HG02678 (cell line): Measurements from ENCODE around the gene LMO7.
"Not testable (repeated sequence)": the region's sequence is repeated elsewhere in the genome, so short reads cannot be mapped to it uniquely, and the experiment has no call there.

Experiments used
- ATAC-seq: cut with Tn5 transposase; IDR thresholded peaks from one replicate; pipeline ENCODE4 v1.9.1; 2021; ENCODE audit warnings: mild to moderate bottlenecking, moderate library complexity; ENCODE audit not compliant: unreplicated experiment

Gene LMO7

GRCh38 chr13:75645141-75645540, 9.0 kb downstream of the LMO7 start:
- no peak for ATAC-seq

DNA sequence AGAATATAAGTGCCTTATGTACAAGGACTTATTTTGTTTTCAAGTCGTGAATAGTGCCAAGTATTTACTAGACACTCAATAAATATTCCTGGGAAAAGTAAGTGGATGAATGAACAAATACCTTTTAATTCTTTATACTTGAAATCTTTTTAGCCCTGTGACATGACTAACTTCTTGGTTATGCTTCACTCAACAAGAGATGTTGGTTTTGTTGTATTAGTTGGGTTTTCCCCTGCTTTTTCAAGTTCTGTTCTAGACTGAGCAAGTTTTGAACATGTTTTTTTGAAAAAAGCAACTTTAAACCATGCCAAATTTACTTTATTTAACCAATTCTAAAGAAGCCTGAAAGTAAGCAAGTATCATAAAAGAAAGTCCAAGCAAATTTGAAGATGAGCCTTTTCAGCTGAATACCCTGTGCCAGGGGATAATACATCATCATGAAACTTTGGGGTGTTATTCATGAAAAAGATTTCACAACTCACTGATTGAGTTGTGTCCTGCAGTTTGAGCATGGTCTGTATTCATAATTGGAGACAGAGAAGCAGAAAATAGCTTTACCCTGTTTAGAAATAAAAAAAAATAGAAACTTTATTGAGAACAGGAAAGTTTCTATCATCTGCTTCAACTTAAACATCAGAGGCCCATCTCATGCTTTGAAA, 11.1 kb downstream of the LMO7 start:
- peak; percentile 85 for ATAC-seq

DNA sequence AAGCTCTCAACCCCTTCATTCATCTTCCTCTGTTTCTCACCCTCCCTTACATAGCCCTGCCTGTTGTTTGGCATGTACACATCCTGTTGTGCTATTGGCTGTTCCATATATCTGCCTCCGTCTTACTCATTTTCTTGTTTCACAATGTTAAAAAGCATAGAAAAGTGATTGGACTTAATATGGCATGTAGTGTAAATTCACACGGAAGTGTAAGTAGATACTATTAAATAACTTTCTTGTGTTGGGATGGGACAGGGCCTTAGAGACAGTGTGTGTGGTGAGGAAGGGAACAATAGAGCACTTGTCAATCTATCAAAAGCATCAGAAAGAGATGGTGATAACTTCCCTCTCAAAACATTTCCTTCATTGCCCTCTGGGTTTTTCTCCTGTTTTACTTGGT, 12.3 kb downstream of the LMO7 start:
- no peak for ATAC-seq

DNA sequence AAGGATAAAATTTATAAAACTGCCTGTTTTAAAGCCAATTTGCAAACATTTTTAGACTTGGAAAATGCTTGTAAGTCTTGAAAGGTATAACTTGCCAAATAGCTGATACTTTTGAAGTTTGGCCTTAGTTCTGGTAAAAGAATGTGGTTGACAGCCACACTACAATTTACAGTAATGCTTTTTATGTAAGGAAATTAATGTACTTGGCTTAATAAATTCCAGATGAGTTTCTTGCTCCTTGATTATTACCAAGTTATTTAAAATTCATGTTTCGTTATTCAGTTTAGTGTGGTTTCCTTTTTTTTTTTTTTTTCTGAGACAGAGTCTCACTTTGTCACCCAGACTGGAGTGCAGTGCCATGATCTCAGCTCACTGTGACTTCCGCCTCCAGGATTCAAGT, 14.9 kb downstream of the LMO7 start:
- no peak for ATAC-seq

DNA sequence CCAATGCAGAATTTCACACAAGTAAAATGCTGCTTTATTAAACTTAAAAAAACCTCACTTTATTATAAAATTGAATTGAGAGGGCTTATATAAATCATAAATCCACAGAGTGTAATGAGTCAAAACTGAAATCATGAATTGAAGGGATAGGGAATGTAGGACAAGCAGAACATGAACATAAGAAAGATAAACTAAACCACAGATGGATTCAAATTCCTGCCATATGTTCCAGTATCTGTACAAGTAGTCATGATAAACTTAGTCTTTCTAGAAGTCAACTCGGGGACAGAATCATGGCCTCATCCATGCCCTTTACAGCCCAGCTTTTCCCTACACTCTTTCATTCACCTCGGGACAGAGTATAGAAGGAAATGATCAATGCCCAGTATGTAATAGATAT, 16.6 kb downstream of the LMO7 start:
- no peak for ATAC-seq

DNA sequence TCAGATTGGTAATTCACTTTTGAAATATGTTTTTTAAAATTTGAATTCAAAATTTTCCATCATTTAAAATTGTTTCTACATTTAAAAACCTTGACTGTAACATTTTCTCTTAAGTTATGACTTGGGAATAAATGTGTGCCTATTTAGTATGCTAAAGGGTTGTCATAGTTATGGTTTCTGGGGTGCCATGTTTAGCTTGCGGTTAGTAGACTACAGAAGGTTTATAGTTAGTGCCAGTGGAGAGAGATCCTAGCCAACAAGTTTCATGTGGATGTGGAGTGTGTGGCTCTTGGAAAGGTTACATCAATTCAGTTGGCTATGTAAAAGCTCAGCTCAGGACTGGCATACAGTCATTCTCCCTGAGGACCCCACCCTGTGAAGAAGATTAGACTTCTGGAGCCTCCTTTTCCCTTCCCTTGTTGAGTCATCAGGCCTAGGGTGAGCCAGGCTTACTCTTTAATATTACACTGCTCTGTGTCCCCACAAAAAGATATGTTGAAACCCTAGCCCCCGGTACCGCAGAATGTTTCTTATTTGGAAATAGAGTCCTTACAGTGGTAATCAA, 20.4 kb downstream of the LMO7 start:
- no peak for ATAC-seq

- no peak for ATAC-seq
Measured at GRCh38 chr13:75657111-75657510, 21.0 kb downstream of the LMO7 start.

- no peak for ATAC-seq
Measured at GRCh38 chr13:75660694-75661093, 24.6 kb downstream of the LMO7 start.

DNA sequence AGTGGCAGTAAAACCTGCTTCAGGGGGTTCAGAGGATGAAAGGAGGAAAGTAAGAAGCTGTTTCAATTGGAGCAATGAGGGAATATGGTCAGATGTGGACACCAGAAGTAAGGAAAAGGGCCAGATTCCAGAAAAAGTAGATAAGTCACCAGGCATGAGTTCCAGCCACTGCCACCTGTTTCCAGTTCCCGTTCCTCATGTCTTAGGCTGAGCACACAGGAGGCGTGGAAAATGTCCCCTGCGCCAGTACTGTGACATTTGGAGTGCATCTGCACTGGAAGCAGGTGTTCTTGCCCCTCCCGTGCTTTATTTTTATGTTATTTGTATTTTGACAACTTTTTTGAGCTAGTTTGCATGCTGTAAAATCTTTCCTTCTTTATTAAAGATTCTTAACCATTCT, 25.3 kb downstream of the LMO7 start:
- ATAC-seq: no peak

DNA sequence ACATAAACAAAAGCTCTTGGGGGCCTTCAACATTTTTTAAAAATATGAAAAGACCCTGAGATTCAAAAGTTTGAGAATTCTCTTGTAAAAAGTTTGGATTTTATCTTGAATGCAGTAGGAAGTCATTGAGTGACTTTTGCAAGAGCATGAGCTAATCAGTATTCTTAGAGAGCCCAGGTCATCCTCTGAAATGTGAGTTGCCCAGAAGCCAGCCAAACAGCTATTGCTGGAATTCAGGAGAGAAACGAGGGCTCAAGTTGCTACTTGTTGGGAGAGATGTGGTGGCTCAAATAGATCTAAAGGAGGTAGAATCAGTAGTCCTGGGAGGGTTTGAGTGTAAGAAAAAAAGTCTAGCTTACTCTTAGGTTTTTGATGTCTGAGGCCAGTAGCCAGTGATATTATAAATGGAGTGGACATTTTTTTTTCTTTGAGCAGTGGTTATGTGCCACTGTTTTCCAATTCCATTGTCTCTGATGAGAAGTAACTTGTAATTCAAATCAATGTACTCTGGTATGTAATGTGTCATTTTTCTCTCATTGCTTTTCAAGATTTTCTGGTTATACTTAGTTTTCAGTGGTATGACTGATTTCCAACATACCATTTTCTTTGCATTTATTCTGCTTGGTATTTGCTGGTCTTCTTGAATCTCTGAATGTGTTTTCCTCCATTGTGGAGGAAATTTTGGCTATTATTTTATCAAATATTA, 30.7 kb downstream of the LMO7 start:
- no peak for ATAC-seq

DNA sequence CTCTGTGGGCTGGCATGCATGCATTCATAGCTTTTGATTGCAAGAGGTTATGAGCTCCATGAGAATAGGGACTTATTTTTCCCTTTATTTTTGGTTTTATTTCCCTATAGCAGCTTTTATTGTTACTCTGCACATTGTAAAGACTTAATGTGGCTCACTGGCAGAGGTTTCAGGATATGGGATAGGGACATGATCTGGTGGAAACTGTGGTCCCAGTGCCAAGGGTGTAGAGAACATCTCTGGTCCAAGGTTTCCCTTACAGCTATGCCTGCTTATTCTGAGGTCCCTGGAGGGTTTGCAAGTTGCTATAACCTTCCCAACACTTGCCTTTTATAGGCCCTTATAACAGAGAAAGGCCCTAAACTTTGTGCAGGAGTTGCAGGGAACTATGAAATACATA, 33.6 kb downstream of the LMO7 start:
- ATAC-seq: no peak

GRCh38 chr13:75670496-75670895, 34.4 kb downstream of the LMO7 start:
- no peak for ATAC-seq

DNA sequence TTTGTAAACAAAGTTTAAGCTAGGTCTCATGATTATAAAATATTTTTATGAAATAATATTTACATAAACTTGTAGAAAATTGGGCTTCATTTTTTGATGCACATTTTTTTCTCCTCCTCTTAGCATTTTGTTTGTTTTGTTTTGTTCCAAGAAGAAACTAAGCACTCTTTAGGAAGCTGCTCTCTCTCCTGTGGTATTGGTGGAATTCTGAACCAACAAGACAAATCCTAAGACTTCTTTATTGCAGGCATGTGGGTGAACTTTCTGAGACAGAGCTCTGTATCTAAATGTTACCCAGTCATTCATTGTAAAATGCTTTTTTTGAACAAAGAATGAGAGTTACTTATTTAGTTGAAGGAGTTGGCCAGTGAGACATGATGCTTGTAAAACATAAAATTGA, 39.3 kb downstream of the LMO7 start:
- no peak for ATAC-seq

DNA sequence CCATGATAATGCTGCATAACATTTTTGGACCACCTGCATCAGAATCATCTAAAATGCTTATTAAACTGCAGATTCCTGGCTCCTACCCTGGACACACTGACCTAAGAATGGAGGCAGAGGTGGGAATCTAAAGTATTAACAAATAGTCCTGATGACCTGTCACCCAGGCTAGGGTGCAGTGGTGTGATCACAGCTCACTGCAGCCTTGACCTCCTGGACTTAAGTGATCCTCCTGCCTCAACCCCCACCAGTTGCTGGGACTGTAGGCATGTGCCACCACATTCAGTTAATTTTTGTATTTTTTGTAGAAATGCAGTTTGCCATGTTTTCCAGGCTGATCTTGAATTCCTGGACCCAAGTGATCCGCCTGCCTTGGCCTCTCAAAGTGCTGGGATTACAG, 43.3 kb downstream of the LMO7 start:
- ATAC-seq: no peak

GRCh38 chr13:75680251-75680650, 44.1 kb downstream of the LMO7 start:
- ATAC-seq: not testable (repeated sequence)

DNA sequence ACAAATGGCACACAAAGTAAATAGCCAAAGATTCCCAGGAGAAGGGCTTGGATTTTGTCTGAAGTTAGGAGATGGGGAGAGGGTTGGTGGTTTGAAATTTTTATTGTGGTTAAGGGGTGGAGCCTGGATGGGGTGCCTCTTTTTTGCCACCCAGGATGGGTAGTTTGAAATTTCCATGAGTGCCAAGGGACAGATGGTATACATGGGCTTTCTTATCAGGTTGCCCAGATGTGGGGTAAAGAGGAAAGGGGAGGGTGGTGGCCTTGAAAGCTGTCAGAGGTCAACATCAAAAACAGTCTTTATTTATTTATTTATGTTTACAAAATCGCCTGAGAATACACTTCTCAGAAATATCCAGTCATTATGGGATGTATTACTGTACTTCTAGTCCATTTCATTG, 46.2 kb downstream of the LMO7 start:
- ATAC-seq: no peak

DNA sequence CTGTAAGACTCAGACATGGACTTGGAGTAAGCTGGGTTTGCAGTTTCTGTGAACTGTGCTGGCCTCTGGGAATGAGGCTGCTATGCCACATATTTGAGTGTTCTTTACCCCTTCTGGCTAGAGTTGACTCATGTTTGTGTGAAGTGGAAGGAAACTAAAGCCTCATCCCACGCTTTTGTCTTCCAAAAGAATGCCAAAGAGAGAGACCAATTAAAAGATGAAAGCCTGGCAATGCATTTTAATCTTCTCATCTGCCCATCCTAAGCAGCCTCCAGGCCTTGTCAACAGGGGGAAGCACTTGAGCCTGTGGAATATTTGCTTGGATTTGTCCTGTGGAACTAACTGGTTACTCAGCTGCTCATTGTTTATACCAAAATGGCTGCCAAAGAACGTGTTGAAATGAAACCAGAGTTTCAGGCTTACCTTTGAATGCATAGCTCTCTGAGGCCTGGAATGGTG, 49.1 kb downstream of the LMO7 start:
- ATAC-seq: no peak

DNA sequence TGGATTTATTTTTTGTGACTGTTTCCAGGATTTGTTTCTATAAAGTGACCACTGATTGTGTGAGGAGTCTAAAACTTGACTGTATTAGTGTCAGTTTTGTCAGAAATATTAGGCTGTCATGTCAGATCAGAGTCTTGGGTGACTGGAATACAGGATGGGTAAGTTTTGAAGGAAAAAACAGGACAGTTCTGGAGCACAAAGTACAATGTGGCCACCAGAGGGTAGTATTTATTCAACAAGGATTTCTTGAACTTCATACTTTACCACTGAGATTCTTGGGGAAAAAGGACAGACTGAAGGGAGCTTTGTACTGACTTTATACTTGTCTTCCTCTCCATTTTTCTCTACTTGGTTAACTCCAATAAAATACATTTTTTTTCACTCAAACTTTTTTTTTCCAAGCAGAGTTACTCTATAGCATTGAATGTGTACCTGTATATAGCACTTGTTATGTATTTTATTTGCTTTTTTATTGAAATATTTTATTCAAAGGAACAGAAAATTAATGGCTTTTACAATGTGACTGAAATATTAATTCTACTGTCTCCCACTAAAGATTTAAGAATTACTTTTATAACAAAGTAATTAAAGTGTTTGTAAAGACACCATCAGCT, 51.1 kb downstream of the LMO7 start:
- no peak for ATAC-seq

GRCh38 chr13:75689686-75690085, 53.6 kb downstream of the LMO7 start:
- ATAC-seq: no peak

DNA sequence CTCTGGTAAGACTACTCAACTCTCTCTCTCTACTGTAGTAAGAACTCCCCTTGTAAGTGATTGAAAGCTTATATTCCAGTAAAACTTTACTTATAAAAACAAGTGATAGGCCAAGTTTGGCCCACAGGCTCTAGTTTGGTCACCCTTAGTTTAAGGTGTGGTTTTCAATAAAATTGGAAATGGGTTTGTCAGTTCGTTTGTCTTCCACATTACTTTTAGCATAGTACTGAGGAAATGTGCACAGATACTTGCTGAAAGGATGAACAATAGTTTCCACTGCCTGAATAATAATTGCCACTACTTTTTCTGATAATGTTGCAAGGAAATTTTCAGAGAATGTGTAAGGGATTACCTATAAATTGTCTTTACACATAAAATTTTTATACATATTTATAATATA, 54.5 kb downstream of the LMO7 start:
- no peak for ATAC-seq

GRCh38 chr13:75691183-75691582, 55.1 kb downstream of the LMO7 start:
- no peak for ATAC-seq

GRCh38 chr13:75693227-75693626, 57.1 kb downstream of the LMO7 start:
- no peak for ATAC-seq
